ENCODE data around the gene NIT1. TPM values are rescaled to one million over a fixed set of nuclear protein-coding genes. Genes with fewer than 3 reads are reported as not detected.

Gene NIT1
- total and polyA plus RNA-seq, 9 of the 15 experiments (the other 6 are each of a cell fraction or from before 2014, with no cell fraction given) = 18.4 to 76.0 (median 33.7) TPM

- peak; percentile 78 to 94; a peak in 3 of 4 replicates for TF ChIP-seq TBL1XR1 (IDR thresholded peaks at IDR 0.05; ENCODE audit: low read length in 2 of 2)
- TF ChIP-seq HDAC1 (IDR thresholded peaks at IDR 0.05) = peak in 1 of 2 experiments; percentile 62; a peak in 2 of 4 replicates
- TF ChIP-seq PCBP1 (IDR thresholded peaks at IDR 0.05; ENCODE audit: low read depth, low read length, poor library complexity, severe bottlenecking) = no peak
- TF ChIP-seq ZNF280A (IDR thresholded peaks at IDR 0.05; ENCODE audit: low read depth, partially characterized antibody) = no peak
- TF ChIP-seq CREB1 (IDR thresholded peaks at IDR 0.05) = peak; percentile 71
- peak; percentile 66 for TF ChIP-seq CREB1 (CRISPR knock-in tag; IDR thresholded peaks at IDR 0.05)
- TF ChIP-seq FOXA3 (CRISPR knock-in tag; conservative IDR thresholded peaks at IDR 0.05 in 1 of 2, IDR thresholded peaks at IDR 0.05 in 1 of 2) = 0 out of 4 replicates have a peak, but pooled peaks have one; percentile 35 to 37
- no peak for TF ChIP-seq ZNF449 (CRISPR knock-in tag; IDR thresholded peaks at IDR 0.05)
- peak; percentile 93 for TF ChIP-seq ZBED1 (IDR thresholded peaks at IDR 0.05)
- TF ChIP-seq ZNF217 (CRISPR knock-in tag; IDR thresholded peaks at IDR 0.05) = no peak
- no peak for TF ChIP-seq SRSF7 (optimal IDR thresholded peaks at IDR 0.05; ENCODE audit: low read depth, low read length)
- TF ChIP-seq FOS (IDR thresholded peaks at IDR 0.05; ENCODE audit: extremely low read depth, insufficient read length) = peak; percentile 67
- no peak for TF ChIP-seq HOXB6 (CRISPR knock-in tag; IDR thresholded peaks at IDR 0.05; ENCODE audit: borderline replicate concordance)
- TF ChIP-seq C11orf30 (IDR thresholded peaks at IDR 0.05; ENCODE audit: low read depth) = peak; percentile 74
- TF ChIP-seq KAT7 (CRISPR knock-in tag; IDR thresholded peaks at IDR 0.05; ENCODE audit: borderline replicate concordance) = peak; percentile 55; the same call in 1 of the 2 replicates
- no peak for TF ChIP-seq CBX2 (IDR thresholded peaks at IDR 0.05; ENCODE audit: insufficient read depth, low read length, poor library complexity, severe bottlenecking)
- TF ChIP-seq NR2C2 (CRISPR knock-in tag; IDR thresholded peaks at IDR 0.05) = no peak
- peak; percentile 60 for TF ChIP-seq NR2C2 (tag; IDR thresholded peaks at IDR 0.05)
- TF ChIP-seq ZNF197 (CRISPR knock-in tag; IDR thresholded peaks at IDR 0.05; ENCODE audit: low read depth) = peak; percentile 81
- TF ChIP-seq GTF2F1 (IDR thresholded peaks at IDR 0.05; ENCODE audit: low read depth, low read length) = peak; percentile 7; the same call in 1 of the 2 replicates
Observed at GRCh38 chr1:161165742-161166668, 48.1 kb downstream of the NIT1 start, which contains the start of gene PPOX (continued).

All from K562 (cell line).